Measurements from ENCODE around the gene ATXN1L.

The ATXN1L gene

GRCh38 chr16:71808593-71809459, 37.0 kb upstream of the ATXN1L start, which contains the start of gene AP1G1:
Gene AP1G1 (minus strand): TSS chr16:71808834. CDS start chr16:71789479, 19,355 bp downstream.
- TF ChIP-seq POLR2AphosphoS5 (IDR thresholded peaks at IDR 0.05; ENCODE audit: low read depth, low read length) (peak; percentile 62), SIN3A (IDR thresholded peaks at IDR 0.05; ENCODE audit: borderline replicate concordance, insufficient read depth, low read length) (no peak), TAF1 (IDR thresholded peaks at IDR 0.05; ENCODE audit: borderline replicate concordance, insufficient read depth, low read length) (peak; percentile 67; the same call in 1 of the 2 replicates)

- no peak for TF ChIP-seq TAF1 (IDR thresholded peaks at IDR 0.05; ENCODE audit: borderline replicate concordance, insufficient read depth, low read length)
- no peak for TF ChIP-seq POLR2AphosphoS5 (IDR thresholded peaks at IDR 0.05; ENCODE audit: low read depth, low read length)
- TF ChIP-seq SIN3A (IDR thresholded peaks at IDR 0.05; ENCODE audit: borderline replicate concordance, insufficient read depth, low read length): no peak
These were observed 34.4 kb upstream of the ATXN1L start for GRCh38 chr16:71811261-71811803.

DNA sequence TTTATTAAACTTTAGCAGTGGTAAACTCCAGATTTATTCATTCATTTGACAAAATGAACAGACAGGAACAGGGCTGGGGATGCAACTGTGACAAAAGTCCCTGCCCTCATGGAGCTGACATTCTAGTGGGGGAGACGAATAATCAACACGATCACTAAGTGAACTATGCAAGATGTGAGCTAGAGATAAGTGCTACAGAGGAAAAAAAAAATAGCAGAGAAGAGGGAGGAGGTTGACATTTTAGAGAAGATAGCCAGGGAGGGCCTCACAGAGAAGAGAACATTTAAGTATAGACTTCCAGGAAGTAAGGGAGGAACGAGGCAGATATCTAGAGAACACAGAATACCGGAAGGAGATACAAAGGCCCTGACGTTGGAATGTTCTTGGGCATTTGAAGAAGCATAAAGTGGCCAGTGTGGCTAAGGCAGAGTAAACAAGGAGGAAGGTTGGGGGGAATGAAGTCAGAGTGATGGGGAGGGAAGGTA, 19.2 kb upstream of the ATXN1L start:
- TF ChIP-seq POLR2AphosphoS5 (IDR thresholded peaks at IDR 0.05; ENCODE audit: low read depth, low read length) (no peak), SIN3A (IDR thresholded peaks at IDR 0.05; ENCODE audit: borderline replicate concordance, insufficient read depth, low read length) (no peak), FOXP2 (optimal IDR thresholded peaks at IDR 0.05; ENCODE audit: borderline replicate concordance, extremely low read depth, extremely low read length, insufficient read depth) (no peak), TAF1 (IDR thresholded peaks at IDR 0.05; ENCODE audit: borderline replicate concordance, insufficient read depth, low read length) (no peak)
- TF ChIP-seq, protein P1, sequence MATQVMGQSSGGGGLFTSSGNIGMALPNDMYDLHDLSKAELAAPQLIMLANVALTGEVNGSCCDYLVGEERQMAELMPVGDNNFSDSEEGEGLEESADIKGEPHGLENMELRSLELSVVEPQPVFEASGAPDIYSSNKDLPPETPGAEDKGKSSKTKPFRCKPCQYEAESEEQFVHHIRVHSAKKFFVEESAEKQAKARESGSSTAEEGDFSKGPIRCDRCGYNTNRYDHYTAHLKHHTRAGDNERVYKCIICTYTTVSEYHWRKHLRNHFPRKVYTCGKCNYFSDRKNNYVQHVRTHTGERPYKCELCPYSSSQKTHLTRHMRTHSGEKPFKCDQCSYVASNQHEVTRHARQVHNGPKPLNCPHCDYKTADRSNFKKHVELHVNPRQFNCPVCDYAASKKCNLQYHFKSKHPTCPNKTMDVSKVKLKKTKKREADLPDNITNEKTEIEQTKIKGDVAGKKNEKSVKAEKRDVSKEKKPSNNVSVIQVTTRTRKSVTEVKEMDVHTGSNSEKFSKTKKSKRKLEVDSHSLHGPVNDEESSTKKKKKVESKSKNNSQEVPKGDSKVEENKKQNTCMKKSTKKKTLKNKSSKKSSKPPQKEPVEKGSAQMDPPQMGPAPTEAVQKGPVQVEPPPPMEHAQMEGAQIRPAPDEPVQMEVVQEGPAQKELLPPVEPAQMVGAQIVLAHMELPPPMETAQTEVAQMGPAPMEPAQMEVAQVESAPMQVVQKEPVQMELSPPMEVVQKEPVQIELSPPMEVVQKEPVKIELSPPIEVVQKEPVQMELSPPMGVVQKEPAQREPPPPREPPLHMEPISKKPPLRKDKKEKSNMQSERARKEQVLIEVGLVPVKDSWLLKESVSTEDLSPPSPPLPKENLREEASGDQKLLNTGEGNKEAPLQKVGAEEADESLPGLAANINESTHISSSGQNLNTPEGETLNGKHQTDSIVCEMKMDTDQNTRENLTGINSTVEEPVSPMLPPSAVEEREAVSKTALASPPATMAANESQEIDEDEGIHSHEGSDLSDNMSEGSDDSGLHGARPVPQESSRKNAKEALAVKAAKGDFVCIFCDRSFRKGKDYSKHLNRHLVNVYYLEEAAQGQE (IDR thresholded peaks at IDR 0.05; ENCODE audit: insufficient read depth in 1 of 2, low read depth in 2 of 2, low read length in 2 of 2): no peak

- TF ChIP-seq FOXP2 (optimal IDR thresholded peaks at IDR 0.05; ENCODE audit: borderline replicate concordance, extremely low read depth, extremely low read length, insufficient read depth) (no peak), POLR2AphosphoS5 (IDR thresholded peaks at IDR 0.05; ENCODE audit: low read depth, low read length) (no peak), SIN3A (IDR thresholded peaks at IDR 0.05; ENCODE audit: borderline replicate concordance, insufficient read depth, low read length) (no peak), TAF1 (IDR thresholded peaks at IDR 0.05; ENCODE audit: borderline replicate concordance, insufficient read depth, low read length) (no peak)
- TF ChIP-seq, protein P1 (IDR thresholded peaks at IDR 0.05; ENCODE audit: insufficient read depth in 1 of 2, low read depth in 2 of 2, low read length in 2 of 2): no peak
These were observed 15.4 kb upstream of the ATXN1L start for GRCh38 chr16:71830359-71830758.

DNA sequence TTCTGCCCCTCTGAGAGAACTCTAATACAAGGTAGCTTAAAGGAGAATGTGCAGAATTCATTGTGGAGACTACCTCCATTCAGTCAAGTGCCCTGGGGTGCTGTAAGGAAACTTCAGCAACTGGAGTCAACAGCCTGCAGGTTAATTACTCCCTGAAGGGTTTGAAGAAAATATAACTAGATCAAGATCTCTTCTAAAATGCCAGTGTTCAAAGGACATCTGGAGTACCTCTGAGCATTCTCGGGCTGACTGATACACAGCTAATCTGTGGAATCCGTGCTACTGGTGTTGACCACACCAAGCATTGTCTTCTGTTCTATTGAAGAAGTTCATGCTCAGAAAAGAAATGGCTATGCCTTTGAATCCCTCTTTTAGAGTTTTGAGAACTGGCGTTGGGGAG, 11.5 kb upstream of the ATXN1L start:
- TF ChIP-seq TAF1 (IDR thresholded peaks at IDR 0.05; ENCODE audit: borderline replicate concordance, insufficient read depth, low read length) (no peak), POLR2AphosphoS5 (IDR thresholded peaks at IDR 0.05; ENCODE audit: low read depth, low read length) (no peak)

DNA sequence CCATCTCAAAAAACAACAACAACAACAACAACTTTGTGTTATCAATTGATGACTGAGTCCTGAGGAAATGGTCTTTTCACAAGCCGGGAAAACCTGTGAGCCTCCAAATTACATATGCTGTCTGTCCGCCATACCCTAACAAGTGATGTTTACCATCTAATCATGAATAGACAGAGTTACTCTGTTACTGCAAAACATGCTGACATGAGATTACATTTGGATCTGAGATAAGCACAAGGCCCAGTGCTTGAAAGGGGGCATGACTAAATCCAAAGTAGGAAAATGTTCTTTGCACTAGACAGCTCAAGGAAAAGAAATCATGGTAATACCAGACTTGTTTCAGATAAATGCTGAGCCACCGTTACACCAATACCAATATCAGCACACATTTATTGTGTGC, 8.6 kb upstream of the ATXN1L start:
- TF ChIP-seq POLR2AphosphoS5 (IDR thresholded peaks at IDR 0.05; ENCODE audit: low read depth, low read length) (no peak), SIN3A (IDR thresholded peaks at IDR 0.05; ENCODE audit: borderline replicate concordance, insufficient read depth, low read length) (no peak), TAF1 (IDR thresholded peaks at IDR 0.05; ENCODE audit: borderline replicate concordance, insufficient read depth, low read length) (no peak), FOXP2 (optimal IDR thresholded peaks at IDR 0.05; ENCODE audit: borderline replicate concordance, extremely low read depth, extremely low read length, insufficient read depth) (no peak)
- TF ChIP-seq, protein P1 (IDR thresholded peaks at IDR 0.05; ENCODE audit: insufficient read depth in 1 of 2, low read depth in 2 of 2, low read length in 2 of 2): no peak

All from PFSK-1 (cell line).